Right ventricle myocardium superior (tissue), 1 donor: ENCODE results near the gene ABCB8. TPM values are rescaled to one million over a fixed set of nuclear protein-coding genes. Genes with fewer than 3 reads are reported as not detected.
"Not testable (repeated sequence)": the region's sequence is repeated elsewhere in the genome, so short reads cannot be mapped to it uniquely, and the experiment has no call there.

Experiments used
- ATAC-seq: fragments of 200-7000 bp; cut with Tn5 transposase; one replicate; pipeline ENCODE4 v1.9.1; 2020; ENCODE audit warnings: mild to moderate bottlenecking; ENCODE audit not compliant: poor library complexity
- DNase-seq: peaks from one replicate; pipeline ENCODE4 v3.0.0-alpha.2; 2020
- intact Hi-C: fragments of 100-400 bp; cut with DNase I; formaldehyde crosslinking; loops from one replicate; pipeline ENCODE4 v1.11.2; 2022
- total RNA-seq: library from RNA; stranded (reverse); fragmentation: NEBNext Ultra II Directional; extraction: Animal tissue kit (Norgen Biotek cat#: 25700); gene quantifications from one replicate; pipeline ENCODE4 v1.2.1, GENCODE V29; 2021
- donor health status: DM: no; HTN: yes; CAD: no; lungs with severe emphysema.

The ABCB8 gene
- total RNA-seq, 1 donor from 2014 or later, result 24.6 TPM

GRCh38 chr7:151011616-151012015, 16.6 kb upstream of the ABCB8 start:
- DNase-seq, intact Hi-C loops, ATAC-seq: not testable (repeated sequence)

- DNase-seq (no peak), ATAC-seq (no peak)
Observed at GRCh38 chr7:151012031-151012692, 16.1 kb upstream of the ABCB8 start.

GRCh38 chr7:151012911-151013347, 15.3 kb upstream of the ABCB8 start:
- ATAC-seq, result peak; percentile 47
- no peak for DNase-seq
- intact Hi-C loops, result no loop called here

More at GRCh38 chr7:151012031-151012692, 16.1 kb upstream of the ABCB8 start:
- intact Hi-C loops, result no loop called here

GRCh38 chr7:151013356-151013732, 14.9 kb upstream of the ABCB8 start:
- intact Hi-C loops, result no loop called here
- ATAC-seq, result peak; percentile 28

GRCh38 chr7:151013733-151014497, 14.3 kb upstream of the ABCB8 start:
- intact Hi-C loops, result no loop called here
- ATAC-seq, result peak; percentile 55
- DNase-seq, result peak; percentile 85

More at GRCh38 chr7:151013356-151013732, 14.9 kb upstream of the ABCB8 start:
- no peak for DNase-seq

GRCh38 chr7:151014950-151015349, 13.3 kb upstream of the ABCB8 start:
- intact Hi-C loops, result no loop called here
- ATAC-seq, result no peak

GRCh38 chr7:151015967-151016366, 12.3 kb upstream of the ABCB8 start:
- ATAC-seq, result no peak
- intact Hi-C loops, result no loop called here
- no peak for DNase-seq

More at GRCh38 chr7:151014950-151015349, 13.3 kb upstream of the ABCB8 start:
- DNase-seq, result no peak

- intact Hi-C loops, result no loop called here
- ATAC-seq, result no peak
- no peak for DNase-seq
Observed at GRCh38 chr7:151016505-151016904, 11.7 kb upstream of the ABCB8 start.

GRCh38 chr7:151016942-151017341, 11.3 kb upstream of the ABCB8 start:
- ATAC-seq, result no peak
- no peak for DNase-seq
- intact Hi-C loops, result no loop called here

- DNase-seq, result no peak
- no peak for ATAC-seq
- intact Hi-C loops, result no loop called here
Observed at GRCh38 chr7:151017370-151017952, 10.8 kb upstream of the ABCB8 start.

- peak; percentile 74 for ATAC-seq
- intact Hi-C loops, result no loop called here
- DNase-seq, result peak; percentile 84
Observed at GRCh38 chr7:151017953-151018420, 10.3 kb upstream of the ABCB8 start.

- DNase-seq (no peak), ATAC-seq (peak; percentile 36)
- intact Hi-C loops, result no loop called here
Observed at GRCh38 chr7:151018421-151019129, 9.7 kb upstream of the ABCB8 start.

GRCh38 chr7:151019130-151019447, 9.2 kb upstream of the ABCB8 start:
- no peak for DNase-seq
- peak; percentile 4 for ATAC-seq
- intact Hi-C loops, result no loop called here

- no peak for ATAC-seq
- DNase-seq, result no peak
- intact Hi-C loops, result no loop called here
Observed at GRCh38 chr7:151020231-151020630, 8.0 kb upstream of the ABCB8 start.

- no peak for ATAC-seq
- intact Hi-C loops, result no loop called here
- no peak for DNase-seq
Observed at GRCh38 chr7:151023232-151023631, 5.0 kb upstream of the ABCB8 start.

GRCh38 chr7:151024435-151025056, 3.7 kb upstream of the ABCB8 start, which contains the start of gene ATG9B:
TSS of gene ATG9B (minus strand) at chr7:151024494. CDS start at chr7:151024423, 71 bp downstream.
- ATAC-seq (no peak), DNase-seq (no peak)
- intact Hi-C loops, result no loop called here

GRCh38 chr7:151025924-151026671, 2.2 kb upstream of the ABCB8 start:
- DNase-seq (no peak), ATAC-seq (no peak)
- intact Hi-C loops, result no loop called here
